GM19397 (cell line): ENCODE data around the gene EBF4.
"Not testable (repeated sequence)": the region's sequence is repeated elsewhere in the genome, so short reads cannot be mapped to it uniquely, and the experiment has no call there.

Experiments
- ATAC-seq: cut with Tn5 transposase; IDR thresholded peaks from one replicate; pipeline ENCODE4 v1.9.1; 2021; ENCODE audit warnings: mild to moderate bottlenecking, moderate library complexity; ENCODE audit not compliant: unreplicated experiment

EBF4 gene

DNA sequence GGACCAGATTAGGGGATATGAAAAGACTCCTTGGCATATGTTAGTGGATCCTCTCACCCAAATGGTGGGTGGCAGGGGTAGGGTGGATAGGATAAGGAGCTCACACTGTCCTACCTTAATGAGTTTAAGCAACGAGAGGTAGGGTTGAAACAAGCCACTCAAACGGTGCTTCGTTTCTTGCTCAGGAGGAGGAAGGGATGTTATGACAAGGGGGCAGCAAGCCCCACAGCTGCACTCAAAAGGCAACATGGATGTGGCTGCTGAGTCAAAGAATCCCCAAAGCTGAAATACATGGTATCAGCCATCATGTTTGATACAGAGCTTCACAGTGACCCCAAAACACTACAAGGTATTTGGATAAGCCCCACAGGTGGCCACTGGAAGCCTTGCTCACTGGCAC is 20.1 kb upstream of the EBF4 start:
- ATAC-seq = no peak

DNA sequence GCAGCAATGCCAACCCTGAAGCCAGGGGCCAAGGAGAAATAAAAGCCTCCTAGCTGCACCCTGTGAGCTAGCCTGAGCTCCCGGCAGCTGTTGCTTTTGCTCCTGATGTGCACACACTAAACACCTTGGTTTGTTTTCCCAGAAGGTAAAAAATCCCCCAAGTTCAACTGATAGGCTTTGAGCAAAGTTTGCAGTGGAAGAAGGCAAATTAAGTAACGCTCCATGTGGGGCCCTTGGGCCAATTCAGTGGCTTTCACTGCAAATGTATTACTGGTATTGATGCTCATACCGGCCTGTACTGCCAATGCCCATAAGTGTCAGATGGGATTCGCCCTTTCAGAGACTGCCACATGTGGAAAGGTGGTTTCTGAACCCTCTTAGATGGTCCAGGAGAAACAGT is 19.1 kb upstream of the EBF4 start:
- no peak for ATAC-seq

DNA sequence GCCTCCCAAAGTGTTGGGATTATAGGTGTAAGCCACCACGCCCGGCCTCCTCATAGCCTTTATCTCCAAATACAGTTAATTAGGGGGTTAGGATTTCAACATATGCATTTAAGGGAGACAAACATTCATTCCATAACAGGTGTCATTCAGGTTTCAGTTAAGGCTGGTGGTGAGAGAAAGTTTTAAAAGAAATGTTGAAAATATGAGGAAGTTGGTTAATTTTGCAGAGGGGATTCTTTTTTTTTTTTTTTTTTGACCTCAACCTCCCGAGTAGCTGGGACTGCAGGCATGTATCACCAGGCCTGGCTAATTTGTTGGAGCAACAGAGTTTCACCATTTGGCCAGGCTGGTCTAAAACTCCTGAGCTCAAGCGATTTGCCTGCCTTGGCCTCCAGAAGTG is 12.5 kb upstream of the EBF4 start:
- ATAC-seq = no peak

DNA sequence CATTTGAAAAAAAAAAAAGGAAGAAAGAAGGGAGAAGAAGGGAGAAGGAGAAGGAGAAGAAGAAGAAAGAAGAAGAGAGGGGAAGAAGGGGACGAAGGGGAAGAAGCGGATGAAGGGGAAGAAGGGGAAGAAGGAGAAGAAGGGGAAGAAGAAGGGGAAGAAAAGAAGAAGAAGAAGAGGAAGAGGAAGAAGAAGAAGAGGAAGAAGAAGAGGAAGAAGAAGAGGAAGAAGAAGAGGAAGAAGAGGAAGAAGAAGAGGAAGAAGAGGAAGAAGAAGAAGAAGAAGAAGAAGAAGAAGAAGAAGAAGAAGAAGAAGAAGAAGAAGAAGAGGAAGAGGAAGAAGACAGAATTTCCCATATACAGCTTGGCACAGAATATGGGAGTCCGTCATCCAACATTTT is 10.5 kb upstream of the EBF4 start:
- ATAC-seq = not testable (repeated sequence)

- not testable (repeated sequence) for ATAC-seq
Measured at GRCh38 chr20:2684817-2685216, 7.8 kb upstream of the EBF4 start.

DNA sequence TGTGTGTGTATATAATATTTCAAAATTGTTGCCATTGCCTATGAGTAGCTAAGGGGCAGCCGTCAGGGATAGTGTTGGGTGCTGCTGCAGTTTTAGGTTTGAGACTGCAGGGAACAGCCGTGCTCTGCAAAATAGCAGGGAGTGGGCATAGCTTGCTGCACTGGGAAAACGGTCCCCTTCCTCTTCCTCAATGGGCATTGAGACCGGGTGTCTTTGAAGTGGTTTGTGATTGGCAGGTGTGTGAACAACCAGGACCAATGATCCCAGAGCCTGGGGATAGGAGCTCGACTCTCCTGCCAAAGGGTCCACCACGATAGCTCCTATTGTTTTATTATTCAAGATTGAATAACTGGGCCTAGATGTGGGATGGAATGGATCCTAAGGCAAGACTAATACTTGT is 5.1 kb upstream of the EBF4 start:
- ATAC-seq = no peak

DNA sequence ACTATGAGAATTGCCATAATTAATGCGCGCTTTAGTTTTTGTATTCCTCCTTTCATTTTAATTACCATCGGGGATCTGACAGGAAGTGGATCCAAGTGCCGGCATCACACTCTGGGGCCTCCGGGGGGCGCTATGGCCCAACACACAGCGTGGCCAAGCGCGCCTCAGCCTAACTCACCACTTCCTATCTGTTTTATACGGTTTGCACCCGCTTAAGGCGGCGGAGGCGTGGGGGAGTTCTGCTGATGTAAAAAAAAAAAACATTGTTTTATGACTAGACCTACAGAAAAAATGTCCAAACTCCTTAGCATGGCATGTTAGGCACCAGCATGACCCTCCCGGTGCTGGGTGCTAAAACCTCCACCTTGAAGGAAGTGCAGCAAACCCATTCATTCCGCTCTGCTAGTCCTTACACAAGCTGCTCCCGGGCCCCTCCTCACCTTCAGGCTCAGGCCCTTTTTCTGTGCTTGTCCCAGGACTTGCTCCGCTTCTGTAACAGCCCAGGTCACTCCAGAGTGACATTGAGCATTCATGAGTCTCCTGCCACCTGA is 4.5 kb upstream of the EBF4 start:
- ATAC-seq = no peak

- ATAC-seq = no peak
Measured at GRCh38 chr20:2690213-2690612, 2.4 kb upstream of the EBF4 start.

- ATAC-seq = no peak
Measured at GRCh38 chr20:2690718-2691117, 1.9 kb upstream of the EBF4 start.

DNA sequence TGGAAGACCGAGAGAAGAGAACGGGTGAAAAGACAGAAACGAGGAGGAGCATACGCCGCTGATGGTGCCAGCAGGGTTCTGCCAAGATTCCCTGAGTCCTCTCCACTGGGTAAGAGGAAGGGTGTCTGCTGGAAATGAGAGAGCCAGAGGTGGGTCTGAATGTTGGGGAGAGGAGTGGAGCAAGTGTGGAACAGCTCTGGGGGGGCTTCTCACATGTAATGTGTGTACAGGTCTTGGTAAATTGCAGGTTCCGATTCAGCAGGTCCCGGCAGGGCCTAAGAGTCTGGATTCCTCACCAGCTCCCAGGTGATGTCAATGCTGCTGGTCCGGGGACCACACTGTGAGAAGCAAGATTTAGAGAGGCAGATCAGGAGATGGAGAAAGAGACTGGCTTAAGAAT is 1.5 kb upstream of the EBF4 start:
- ATAC-seq = no peak

- ATAC-seq = no peak
Measured at GRCh38 chr20:2691663-2692035, 931 bp upstream of the EBF4 start.

DNA sequence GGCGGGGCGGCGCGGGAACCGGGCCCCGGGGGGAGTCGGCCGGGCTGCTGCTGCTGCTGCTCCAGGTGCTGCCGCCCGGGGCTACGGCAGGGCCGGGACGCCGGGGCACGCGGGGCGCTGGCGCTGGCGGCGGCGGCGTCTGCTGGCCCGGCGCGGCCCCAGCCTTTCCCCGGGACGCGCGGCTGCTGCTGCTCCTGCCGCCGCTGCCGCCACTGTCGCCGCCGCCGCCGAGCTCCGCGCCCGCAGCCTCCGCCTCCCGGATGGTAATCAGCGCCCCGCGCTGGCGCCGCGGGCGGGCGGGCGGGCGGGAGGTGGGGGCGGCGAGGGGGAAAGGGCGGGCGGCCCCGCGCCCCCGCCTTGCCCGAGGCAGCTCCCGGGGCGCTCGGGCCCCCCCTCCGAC is 306 bp downstream of the EBF4 start:
- no peak for ATAC-seq

GRCh38 chr20:2693286-2694007 is 867 bp downstream of the EBF4 start:
- no peak for ATAC-seq

DNA sequence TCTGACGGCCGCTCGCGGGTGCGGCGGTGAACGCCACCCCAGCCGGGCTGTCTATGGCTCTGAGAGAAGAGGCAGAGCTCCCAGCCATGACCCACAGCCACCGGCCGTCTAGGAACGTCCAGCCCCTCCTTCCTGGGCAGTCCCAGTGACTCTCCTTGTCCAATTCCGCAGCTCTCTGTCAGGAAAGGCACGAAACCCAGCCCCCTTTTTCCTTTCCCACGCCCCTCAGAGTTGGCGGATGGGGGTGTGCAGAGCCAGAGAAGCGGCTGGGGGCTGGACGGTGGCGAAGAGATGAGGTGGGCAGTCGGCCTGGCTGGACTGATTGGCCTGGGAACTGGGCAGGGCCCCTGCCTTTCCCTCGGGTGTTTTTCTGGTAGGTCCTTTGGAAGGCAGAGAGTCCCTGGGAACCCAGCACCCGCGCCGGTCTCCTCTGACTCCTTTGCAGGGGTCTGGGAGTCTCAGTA is 1.5 kb downstream of the EBF4 start:
- no peak for ATAC-seq

GRCh38 chr20:2694519-2694918 is 1.9 kb downstream of the EBF4 start:
- ATAC-seq = no peak

- ATAC-seq = no peak
Measured at GRCh38 chr20:2695206-2695983, 2.8 kb downstream of the EBF4 start.

GRCh38 chr20:2695984-2696525 is 3.5 kb downstream of the EBF4 start:
- not testable (repeated sequence) for ATAC-seq

- ATAC-seq = no peak
Measured at GRCh38 chr20:2696646-2697045, 4.1 kb downstream of the EBF4 start.

DNA sequence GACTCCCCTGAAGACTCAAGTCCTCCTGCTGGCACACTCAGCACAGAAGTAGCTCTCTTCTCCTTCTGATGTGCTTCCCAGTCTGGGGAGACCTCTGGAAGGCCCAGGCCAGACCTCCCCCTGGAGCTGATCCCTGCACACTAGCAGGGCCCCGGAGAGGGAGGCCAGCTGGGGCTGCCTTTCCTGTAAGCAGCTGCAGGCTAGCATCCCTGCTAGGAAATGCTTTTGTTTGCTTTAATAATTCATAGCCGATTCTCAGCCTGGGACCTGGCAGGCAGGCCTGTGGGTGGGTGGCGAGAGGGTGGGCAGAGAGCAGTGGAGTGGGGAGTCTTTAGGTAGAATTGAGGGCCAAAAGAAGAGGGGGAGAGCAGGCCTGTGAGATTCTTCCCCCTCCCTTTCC is 5.2 kb downstream of the EBF4 start:
- no peak for ATAC-seq

- no peak for ATAC-seq
Measured at GRCh38 chr20:2698186-2698817, 5.7 kb downstream of the EBF4 start.

DNA sequence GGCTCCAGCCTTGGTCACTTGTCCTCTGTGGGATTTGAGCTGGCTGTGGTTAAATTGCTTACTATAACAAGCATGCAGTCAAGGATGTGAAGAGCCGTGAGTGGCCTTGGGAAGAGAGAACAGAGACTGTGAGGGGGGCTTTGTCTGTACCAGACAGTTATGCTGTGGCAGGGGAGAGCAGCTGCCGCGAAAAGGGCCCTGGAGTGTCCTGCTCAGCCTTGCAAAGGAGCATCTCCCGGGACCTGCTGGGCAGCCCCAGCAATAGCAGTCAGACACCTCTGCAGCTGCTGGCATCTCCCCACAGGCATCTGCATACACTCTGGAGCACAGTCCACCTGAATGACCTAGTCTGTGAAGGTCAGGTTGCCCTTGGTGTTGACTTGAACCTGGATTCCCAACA is 6.3 kb downstream of the EBF4 start:
- no peak for ATAC-seq
